BLaER1 treated with 17β-estradiol and CSF1 and Interleukin-3, amounts not matched to agents 10 nM and 100 nM (cell line): ENCODE results near the gene PLEKHA6.

Source experiments
- H3K27ac ChIP-seq, 11 experiments: shearing (Covaris generic); formaldehyde crosslinking; 2 replicates each; pipeline ENCODE4 v1.8.1; 2022
- H3K27me3 ChIP-seq, 11 experiments: shearing (Covaris generic); formaldehyde crosslinking; 2 replicates each; pipeline ENCODE4 v1.8.1; 2022
- H3K36me3 ChIP-seq, 11 experiments: shearing (Covaris generic); formaldehyde crosslinking; 2 replicates each; pipeline ENCODE4 v1.8.1; 2022
- H3K4me1 ChIP-seq, 10 experiments: shearing (Covaris generic); formaldehyde crosslinking; 2 replicates each; pipeline ENCODE4 v1.8.1; 2022
- H3K4me2 ChIP-seq, 11 experiments: shearing (Covaris generic); formaldehyde crosslinking; 2 replicates each; pipeline ENCODE4 v1.8.1; 2022
- H3K4me3 ChIP-seq, 10 experiments: shearing (Covaris generic); formaldehyde crosslinking; 2 replicates each; pipeline ENCODE4 v1.8.1; 2022
- H3K9ac ChIP-seq, 11 experiments: shearing (Covaris generic); formaldehyde crosslinking; 2 replicates each; pipeline ENCODE4 v1.8.1; 2022
- H3K9me3 ChIP-seq, 11 experiments: shearing (Covaris generic); formaldehyde crosslinking; replicated peaks in 1 of 11; 2 replicates each; pipeline ENCODE4 v1.8.1; 2022
- H4K20me1 ChIP-seq, 11 experiments: shearing (Covaris generic); formaldehyde crosslinking; 2 replicates each; pipeline ENCODE4 v1.8.1; 2022
- Cebpa-rat ChIP-seq, 11 experiments: shearing (Covaris generic); IDR thresholded peaks; 2 replicates each; pipeline ENCODE4 v1.8.1; 2022

The PLEKHA6 gene

DNA sequence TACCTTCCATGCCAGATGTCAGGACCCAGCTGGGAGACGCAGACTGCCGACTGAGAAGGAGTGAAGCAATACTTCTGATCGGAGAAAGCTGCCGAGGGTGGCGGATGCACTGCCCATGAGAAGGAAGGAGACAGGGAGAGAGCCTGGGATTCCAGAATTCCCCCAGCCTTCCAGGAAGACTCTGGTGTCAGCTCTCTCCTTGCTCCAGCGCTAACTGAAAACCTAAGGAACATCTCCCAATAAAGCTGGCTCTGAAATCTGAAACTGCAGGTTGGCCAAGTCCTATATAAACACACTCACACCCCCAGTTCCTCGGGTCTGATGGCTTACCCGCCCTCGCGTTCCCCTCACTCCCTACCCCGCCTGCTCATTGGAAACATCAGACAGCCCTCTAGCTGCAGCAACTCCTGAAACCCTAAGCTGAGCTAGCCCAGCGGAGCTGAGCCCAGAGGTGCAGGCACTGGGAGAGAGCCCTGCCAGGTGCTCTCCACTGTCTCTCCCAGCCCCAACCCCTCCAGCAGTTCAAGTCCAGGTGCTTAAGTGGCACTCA lies 52.3 kb downstream of the PLEKHA6 start:
- H3K4me2 ChIP-seq = no peak overlapping the region
- no peaks in the 10 kb centered on the region for H3K36me3 ChIP-seq
- H3K4me1 ChIP-seq = peaks cover 0 to 3% (median 0%) of the 10 kb centered on the region in 10 experiments; a peak in 1 of 20 replicates
- H3K27me3 ChIP-seq = no peaks in the 10 kb centered on the region
- no peak overlapping the region for H3K27ac ChIP-seq
- H3K9me3 ChIP-seq = no peaks in the 10 kb centered on the region
- no peaks in the 10 kb centered on the region for H4K20me1 ChIP-seq
- TF ChIP-seq Cebpa-rat (IDR thresholded peaks at IDR 0.05) = no peak
- H3K4me3 ChIP-seq = no peak overlapping the region
- no peak overlapping the region for H3K9ac ChIP-seq

DNA sequence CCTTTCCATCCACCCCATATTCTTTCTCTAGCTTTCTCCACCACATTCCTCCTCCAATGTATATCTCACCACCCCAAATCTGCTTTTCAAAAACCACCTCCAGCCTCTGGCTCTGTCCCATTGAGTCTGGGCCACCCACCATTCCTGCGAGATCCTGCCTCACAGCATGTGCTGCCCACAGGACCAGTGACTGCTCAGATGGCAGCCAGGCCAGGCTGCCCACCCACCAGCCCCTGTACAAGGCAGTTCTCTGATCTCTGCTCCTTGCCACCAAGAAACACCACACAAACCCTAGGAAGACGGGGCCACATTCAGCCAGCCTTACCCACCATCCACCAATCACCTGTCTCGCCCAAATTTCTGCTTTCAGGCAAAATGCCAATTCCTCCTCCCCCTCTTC lies 53.7 kb downstream of the PLEKHA6 start:
- TF ChIP-seq Cebpa-rat (IDR thresholded peaks at IDR 0.05) = no peak
- Histone ChIP-seq H3K27ac (no peak overlapping the region), H3K36me3 (no peaks in the 10 kb centered on the region), H3K9me3 (no peaks in the 10 kb centered on the region), H3K4me1 (no peaks in the 10 kb centered on the region), H4K20me1 (no peaks in the 10 kb centered on the region), H3K4me2 (no peak overlapping the region), H3K27me3 (no peaks in the 10 kb centered on the region), H3K4me3 (no peak overlapping the region), H3K9ac (no peak overlapping the region)

- Histone ChIP-seq H3K36me3 (no peaks in the 10 kb centered on the region), H4K20me1 (no peaks in the 10 kb centered on the region), H3K4me2 (no peak overlapping the region), H3K27ac (no peak overlapping the region), H3K27me3 (no peaks in the 10 kb centered on the region), H3K4me1 (no peaks in the 10 kb centered on the region), H3K9ac (no peak overlapping the region), H3K9me3 (no peaks in the 10 kb centered on the region), H3K4me3 (no peak overlapping the region)
- TF ChIP-seq Cebpa-rat (IDR thresholded peaks at IDR 0.05) = no peak
These were observed 55.7 kb downstream of the PLEKHA6 start for GRCh38 chr1:204304067-204304466.

GRCh38 chr1:204302769-204303168 lies 57.0 kb downstream of the PLEKHA6 start:
- Histone ChIP-seq H3K36me3 (no peaks in the 10 kb centered on the region), H4K20me1 (no peaks in the 10 kb centered on the region), H3K4me3 (no peak overlapping the region), H3K4me1 (no peaks in the 10 kb centered on the region), H3K4me2 (no peak overlapping the region), H3K9me3 (no peaks in the 10 kb centered on the region), H3K27me3 (no peaks in the 10 kb centered on the region), H3K9ac (no peak overlapping the region), H3K27ac (no peak overlapping the region)
- TF ChIP-seq Cebpa-rat (IDR thresholded peaks at IDR 0.05) = no peak

DNA sequence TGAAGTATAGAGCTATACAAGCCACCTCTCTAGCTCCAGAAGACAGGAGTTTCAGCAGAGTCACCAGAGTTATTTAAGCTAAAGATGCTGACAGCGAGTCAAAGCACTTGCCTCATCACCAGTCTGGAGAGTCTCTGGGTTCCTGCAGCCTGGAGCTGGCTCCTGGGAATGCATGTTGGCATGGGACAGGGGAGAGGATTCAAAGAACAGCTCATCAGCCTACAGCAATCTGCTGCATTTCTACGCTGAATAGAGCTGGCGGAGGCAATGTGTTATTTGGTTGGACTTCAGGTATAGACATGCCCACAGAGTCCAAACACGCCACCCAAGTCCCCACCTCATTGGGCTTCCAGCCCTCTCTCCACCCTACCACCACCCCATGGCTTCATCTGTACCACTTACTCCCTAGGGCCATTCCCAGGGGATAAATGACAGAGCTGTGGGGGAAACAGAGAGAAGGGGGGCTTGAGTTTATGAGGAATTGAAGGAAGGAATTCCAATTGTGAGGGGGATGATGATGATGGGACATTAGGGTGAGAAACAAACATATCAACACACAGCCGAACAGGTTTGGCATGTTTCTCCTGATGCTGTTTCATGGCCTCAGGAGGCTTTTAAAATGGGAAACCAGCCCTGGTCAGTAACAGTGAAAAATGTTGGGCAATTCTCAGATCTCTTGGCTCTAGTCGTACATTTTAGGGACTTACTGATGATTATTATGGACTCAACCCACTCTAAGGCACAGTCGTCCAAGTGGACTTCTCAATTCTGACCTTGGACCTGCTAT lies 58.4 kb downstream of the PLEKHA6 start:
- no peak overlapping the region for H3K9ac ChIP-seq
- no peak overlapping the region for H3K27ac ChIP-seq
- no peak for TF ChIP-seq Cebpa-rat (IDR thresholded peaks at IDR 0.05)
- H3K4me3 ChIP-seq = no peak overlapping the region
- peaks cover 5 to 9% (median 6%) of the 10 kb centered on the region in 10 experiments for H3K4me1 ChIP-seq
- no peaks in the 10 kb centered on the region for H4K20me1 ChIP-seq
- H3K36me3 ChIP-seq = no peaks in the 10 kb centered on the region
- H3K4me2 ChIP-seq = no peak overlapping the region
- no peaks in the 10 kb centered on the region for H3K9me3 ChIP-seq
- no peaks in the 10 kb centered on the region for H3K27me3 ChIP-seq

DNA sequence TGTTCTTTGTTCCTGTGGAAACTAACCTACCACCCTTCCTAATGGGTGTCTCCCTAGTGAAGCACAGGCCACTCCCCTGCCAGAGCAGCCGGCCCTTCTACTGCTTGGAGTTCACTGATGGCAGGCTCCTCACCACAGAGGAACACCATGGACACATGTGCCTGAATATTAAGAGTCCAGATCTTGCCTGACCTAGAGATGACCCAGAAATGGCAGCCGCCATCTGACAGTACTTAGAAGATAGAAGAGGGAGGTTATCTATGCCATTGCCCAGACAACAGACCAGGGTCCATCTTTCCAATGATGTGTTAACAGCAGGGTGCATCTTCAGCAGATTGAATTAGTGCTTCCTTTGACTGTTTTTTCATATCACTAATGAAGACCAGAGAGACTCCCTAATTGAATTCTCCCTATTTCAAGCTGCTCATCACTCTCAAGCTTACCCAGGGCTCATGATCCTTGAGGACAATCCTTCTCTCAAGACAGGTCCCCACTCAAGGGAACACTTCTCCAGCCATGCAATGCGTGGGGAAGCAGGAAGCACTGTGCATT lies 59.8 kb downstream of the PLEKHA6 start:
- H3K27me3 ChIP-seq = no peaks in the 10 kb centered on the region
- no peak overlapping the region for H3K27ac ChIP-seq
- no peak overlapping the region for H3K4me3 ChIP-seq
- no peak overlapping the region for H3K9ac ChIP-seq
- peaks cover 14 to 21% (median 16%) of the 10 kb centered on the region in 10 experiments for H3K4me1 ChIP-seq
- no peaks in the 10 kb centered on the region for H3K9me3 ChIP-seq
- H3K36me3 ChIP-seq = no peaks in the 10 kb centered on the region
- TF ChIP-seq Cebpa-rat (IDR thresholded peaks at IDR 0.05) = no peak
- H3K4me2 ChIP-seq = no peak overlapping the region
- no peaks in the 10 kb centered on the region for H4K20me1 ChIP-seq

- Histone ChIP-seq H4K20me1 (no peaks in the 10 kb centered on the region), H3K36me3 (no peaks in the 10 kb centered on the region), H3K4me1 (peaks cover 14 to 33% (median 25%) of the 10 kb centered on the region in 10 experiments), H3K9me3 (no peaks in the 10 kb centered on the region), H3K27ac (no peak overlapping the region), H3K9ac (no peak overlapping the region), H3K4me2 (peak overlapping the region; percentile 57 to 79 (median 66)), H3K4me3 (no peak overlapping the region), H3K27me3 (no peaks in the 10 kb centered on the region)
- no peak for TF ChIP-seq Cebpa-rat (IDR thresholded peaks at IDR 0.05)
These were observed 63.2 kb downstream of the PLEKHA6 start for GRCh38 chr1:204296431-204296988.

DNA sequence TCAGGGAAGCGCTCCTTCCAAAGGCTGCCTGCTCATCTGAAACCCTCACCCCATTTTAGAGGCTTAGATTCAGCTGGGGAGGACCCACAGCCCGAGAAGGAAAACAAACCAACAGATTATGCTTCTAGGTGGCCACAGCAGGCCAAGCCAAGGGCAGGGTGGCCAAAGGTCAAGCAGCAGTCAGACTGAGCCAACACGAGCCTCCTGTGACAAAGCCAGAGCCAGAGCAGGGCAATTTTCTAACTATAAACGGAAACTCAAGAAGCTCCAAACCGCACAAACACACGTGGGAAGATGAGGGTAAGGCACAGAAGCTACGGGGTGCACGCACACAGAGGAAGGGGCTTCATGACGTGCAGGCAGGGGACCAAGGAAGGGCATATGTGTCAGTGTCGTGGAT lies 64.1 kb downstream of the PLEKHA6 start:
- H3K4me3 ChIP-seq = no peak overlapping the region
- H3K9me3 ChIP-seq = no peaks in the 10 kb centered on the region
- H3K27ac ChIP-seq = no peak overlapping the region
- H3K27me3 ChIP-seq = no peaks in the 10 kb centered on the region
- no peaks in the 10 kb centered on the region for H3K36me3 ChIP-seq
- no peak for TF ChIP-seq Cebpa-rat (IDR thresholded peaks at IDR 0.05)
- H4K20me1 ChIP-seq = no peaks in the 10 kb centered on the region
- peak overlapping the region; percentile 57 to 79 (median 66); a peak in 20 of 22 replicates for H3K4me2 ChIP-seq
- H3K4me1 ChIP-seq = peaks cover 14 to 33% (median 25%) of the 10 kb centered on the region in 10 experiments
- no peak overlapping the region for H3K9ac ChIP-seq

DNA sequence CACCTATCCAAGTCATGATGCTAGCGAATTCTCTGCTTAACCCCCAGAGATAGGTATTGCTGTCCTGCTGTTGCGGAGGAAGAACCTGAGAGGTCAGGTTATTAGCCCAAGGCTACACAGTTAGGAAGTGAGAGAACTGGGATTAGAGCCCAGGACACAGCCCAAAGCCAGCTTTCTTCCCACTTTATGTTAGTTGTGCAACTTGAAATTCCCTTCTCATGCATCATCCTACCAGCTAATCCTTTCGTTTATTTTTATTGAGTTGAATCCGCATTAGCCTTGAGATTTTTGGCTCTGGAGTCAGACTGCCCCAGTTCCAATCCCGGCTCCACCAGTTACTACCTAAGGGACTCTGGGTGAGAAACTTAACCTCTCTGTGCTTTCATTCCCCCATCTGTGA lies 65.4 kb downstream of the PLEKHA6 start:
- no peak overlapping the region for H3K4me3 ChIP-seq
- H3K4me2 ChIP-seq = peak overlapping the region in 7 of 11 experiments; percentile 17 to 58 (median 48); a peak in 14 of 22 replicates
- H4K20me1 ChIP-seq = no peaks in the 10 kb centered on the region
- H3K9ac ChIP-seq = 0 out of 22 replicates have a peak overlapping the region, but pooled peaks of 1 of the 11 experiments have one; percentile 15
- peaks cover 15 to 33% (median 26%) of the 10 kb centered on the region in 10 experiments for H3K4me1 ChIP-seq
- TF ChIP-seq Cebpa-rat (IDR thresholded peaks at IDR 0.05) = no peak
- H3K27ac ChIP-seq = peak overlapping the region in 3 of 11 experiments; percentile 10 to 24 (median 21); a peak in 4 of 22 replicates
- H3K27me3 ChIP-seq = no peaks in the 10 kb centered on the region
- H3K36me3 ChIP-seq = no peaks in the 10 kb centered on the region
- no peaks in the 10 kb centered on the region for H3K9me3 ChIP-seq
